Large intestine (tissue), 3 donors: Measurements from ENCODE around the gene FOXD3. TPM values are rescaled to one million over a fixed set of nuclear protein-coding genes. Genes with fewer than 3 reads are reported as not detected.
A peak's percentile ranks its signal among the peaks of the same experiment; 100 is the strongest.

Experiments
- DNase-seq, 2 donors: peaks; one replicate each; pipeline versions ENCODE4 v3.0.0 to v3.0.0-alpha.2; 2013
- H3K27ac ChIP-seq: one replicate; pipeline ENCODE4 v1.5.1; 2013; ENCODE audit warnings: low read length
- H3K27me3 ChIP-seq: 2 replicates; pipeline ENCODE4 v1.6.1; 2013; ENCODE audit warnings: low read length; ENCODE audit not compliant: control insufficient read depth, insufficient read depth
- H3K36me3 ChIP-seq: 2 replicates; pipeline ENCODE4 v1.6.1; 2013; ENCODE audit warnings: low read length; ENCODE audit not compliant: control insufficient read depth, insufficient read depth
- H3K4me1 ChIP-seq: one replicate; pipeline ENCODE4 v1.6.1; 2013; ENCODE audit warnings: low read length; ENCODE audit not compliant: control insufficient read depth, insufficient read depth
- H3K4me3 ChIP-seq: one replicate; pipeline ENCODE4 v1.5.1; 2013; ENCODE audit warnings: low read length
- H3K9me3 ChIP-seq: one replicate; pipeline ENCODE4 v1.6.1; 2013; ENCODE audit warnings: mild to moderate bottlenecking, low read depth, low read length, moderate library complexity; ENCODE audit not compliant: control insufficient read depth
- WGBS: methylation state at CpG from one replicate; pipeline ENCODE4 v1.1.5; 2013; ENCODE audit warnings: low lambda C conversion rate; ENCODE audit not compliant: insufficient coverage; 5-methylcytosine and 5-hydroxymethylcytosine counted together
- polyA plus RNA-seq: library from polyadenylated mRNA; unstranded; fragments of 120-200 nt; gene quantifications from one replicate; pipeline ENCODE4 v1.2.1, GENCODE V29; 2013

Gene FOXD3
- polyA plus RNA-seq, 1 donor = 1.6 TPM

- H3K36me3 ChIP-seq = no peaks in the 10 kb centered on the region
- peaks cover 5% of the 10 kb centered on the region for H3K4me1 ChIP-seq
- peaks cover 91% of the 10 kb centered on the region for H3K27me3 ChIP-seq
- H3K27ac ChIP-seq = no peak overlapping the region
- 6% methylated on average over 6 of the region's 39 CpGs for WGBS
- H3K9me3 ChIP-seq = peaks cover 38% of the 10 kb centered on the region
- peak in 1 of 2 donors; percentile 16 for DNase-seq
- H3K4me3 ChIP-seq = no peak overlapping the region
Measured at GRCh38 chr1:63321066-63321784, 1.1 kb upstream of the FOXD3 start.

DNA sequence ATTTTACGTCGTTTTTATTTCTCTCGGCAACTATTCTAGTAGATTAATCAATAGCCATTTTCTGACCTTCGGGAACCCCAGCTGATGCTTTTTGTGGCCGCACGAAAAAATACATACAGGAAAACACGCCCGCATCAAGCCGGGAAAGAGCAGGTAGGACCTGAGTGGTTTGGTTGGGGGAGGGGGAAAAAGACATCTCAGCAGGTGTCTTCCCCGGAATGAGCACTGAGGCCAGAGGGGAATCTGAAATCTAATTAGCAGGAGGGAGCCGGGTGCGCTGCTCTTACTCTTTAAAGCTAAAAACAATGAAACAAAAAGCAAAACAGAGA, 618 bp upstream of the FOXD3 start:
- Histone ChIP-seq H3K27me3 (peaks cover 91% of the 10 kb centered on the region), H3K36me3 (no peaks in the 10 kb centered on the region), H3K27ac (no peak overlapping the region), H3K4me1 (peaks cover 5% of the 10 kb centered on the region), H3K4me3 (no peak overlapping the region), H3K9me3 (peaks cover 38% of the 10 kb centered on the region)
- DNase-seq = no peak
- WGBS = 3% methylated on average over 4 of the region's 12 CpGs

DNA sequence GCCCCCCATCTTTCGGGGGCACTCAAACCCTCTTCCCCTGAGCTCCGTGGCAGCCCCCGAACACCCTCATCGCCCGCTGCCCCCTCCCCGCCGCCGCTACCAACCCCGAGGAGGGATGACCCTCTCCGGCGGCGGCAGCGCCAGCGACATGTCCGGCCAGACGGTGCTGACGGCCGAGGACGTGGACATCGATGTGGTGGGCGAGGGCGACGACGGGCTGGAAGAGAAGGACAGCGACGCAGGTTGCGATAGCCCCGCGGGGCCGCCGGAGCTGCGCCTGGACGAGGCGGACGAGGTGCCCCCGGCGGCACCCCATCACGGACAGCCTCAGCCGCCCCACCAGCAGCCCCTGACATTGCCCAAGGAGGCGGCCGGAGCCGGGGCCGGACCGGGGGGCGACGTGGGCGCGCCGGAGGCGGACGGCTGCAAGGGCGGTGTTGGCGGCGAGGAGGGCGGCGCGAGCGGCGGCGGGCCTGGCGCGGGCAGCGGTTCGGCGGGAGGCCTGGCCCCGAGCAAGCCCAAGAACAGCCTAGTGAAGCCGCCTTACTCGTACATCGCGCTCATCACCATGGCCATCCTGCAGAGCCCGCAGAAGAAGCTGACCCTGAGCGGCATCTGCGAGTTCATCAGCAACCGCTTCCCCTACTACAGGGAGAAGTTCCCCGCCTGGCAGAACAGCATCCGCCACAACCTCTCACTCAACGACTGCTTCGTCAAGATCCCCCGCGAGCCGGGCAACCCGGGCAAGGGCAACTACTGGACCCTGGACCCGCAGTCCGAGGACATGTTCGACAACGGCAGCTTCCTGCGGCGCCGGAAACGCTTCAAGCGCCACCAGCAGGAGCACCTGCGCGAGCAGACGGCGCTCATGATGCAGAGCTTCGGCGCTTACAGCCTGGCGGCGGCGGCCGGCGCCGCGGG, 837 bp downstream of the FOXD3 start:
- peak overlapping the region; percentile 8 for H3K4me3 ChIP-seq
- peaks cover 91% of the 10 kb centered on the region for H3K27me3 ChIP-seq
- no peaks in the 10 kb centered on the region for H3K36me3 ChIP-seq
- peak; percentile 38 to 69 for DNase-seq
- no CpG with 5 or more reads among the region's 104 CpGs for WGBS
- H3K27ac ChIP-seq = no peak overlapping the region
- peaks cover 30% of the 10 kb centered on the region for H3K9me3 ChIP-seq
- H3K4me1 ChIP-seq = peaks cover 5% of the 10 kb centered on the region

- DNase-seq = peak in 1 of 2 donors; percentile 15
- H3K36me3 ChIP-seq = no peaks in the 10 kb centered on the region
- peaks cover 30% of the 10 kb centered on the region for H3K9me3 ChIP-seq
- WGBS = no CpG with 5 or more reads among the region's 114 CpGs
- peaks cover 5% of the 10 kb centered on the region for H3K4me1 ChIP-seq
- H3K27ac ChIP-seq = no peak overlapping the region
- H3K4me3 ChIP-seq = no peak overlapping the region
- H3K27me3 ChIP-seq = peaks cover 91% of the 10 kb centered on the region
Measured at GRCh38 chr1:63323865-63324778, 1.8 kb downstream of the FOXD3 start.

DNA sequence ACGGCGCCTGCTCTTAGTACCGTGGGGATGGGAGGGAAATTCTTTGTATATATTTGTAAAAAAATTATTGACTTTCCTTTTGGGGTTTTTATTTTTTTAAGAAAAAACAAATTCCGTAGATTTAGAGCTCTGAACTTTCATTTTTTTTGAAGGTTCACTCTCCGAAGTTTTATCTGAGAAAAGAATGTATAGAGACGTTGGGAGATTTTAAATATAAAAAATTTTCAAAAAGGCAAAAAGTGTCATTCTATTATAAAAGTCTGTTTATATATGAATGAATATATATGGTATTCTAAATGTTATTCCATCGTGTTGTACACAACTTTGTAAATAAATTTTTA, 2.4 kb downstream of the FOXD3 start:
- Histone ChIP-seq H3K4me1 (peaks cover 6% of the 10 kb centered on the region), H3K27ac (no peak overlapping the region), H3K9me3 (peaks cover 29% of the 10 kb centered on the region), H3K36me3 (no peaks in the 10 kb centered on the region), H3K4me3 (no peak overlapping the region), H3K27me3 (peaks cover 91% of the 10 kb centered on the region)
- 10% methylated on average over 4 of the region's 7 CpGs for WGBS
- DNase-seq = no peak

- peaks cover 13% of the 10 kb centered on the region for H3K4me1 ChIP-seq
- H3K27ac ChIP-seq = no peak overlapping the region
- WGBS = 14% methylated on average over 2 of the region's 2 CpGs
- no peaks in the 10 kb centered on the region for H3K36me3 ChIP-seq
- H3K9me3 ChIP-seq = peaks cover 28% of the 10 kb centered on the region
- no peak overlapping the region for H3K4me3 ChIP-seq
- H3K27me3 ChIP-seq = peaks cover 91% of the 10 kb centered on the region
- no peak for DNase-seq
Measured at GRCh38 chr1:63325279-63325985, 3.1 kb downstream of the FOXD3 start.

DNA sequence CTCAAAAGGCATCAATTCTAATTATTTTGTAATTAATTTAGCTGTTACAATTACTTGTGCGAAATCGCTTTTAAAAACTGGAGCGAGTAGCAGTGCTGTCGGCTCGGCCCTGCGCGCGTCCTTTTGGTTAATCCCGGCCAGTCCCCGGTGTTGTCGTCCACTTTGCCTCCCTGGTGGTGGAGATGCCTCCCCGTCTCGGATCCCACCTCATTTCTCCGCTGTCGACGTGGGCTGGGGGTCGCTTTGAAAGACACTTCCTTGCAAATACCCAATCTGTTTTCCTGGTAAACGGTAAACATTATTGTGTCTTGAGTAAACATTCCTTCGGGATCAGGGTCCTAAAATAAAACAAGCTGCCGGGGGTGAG, 3.7 kb downstream of the FOXD3 start:
- Histone ChIP-seq H3K4me3 (no peak overlapping the region), H3K9me3 (peaks cover 25% of the 10 kb centered on the region), H3K36me3 (no peaks in the 10 kb centered on the region), H3K4me1 (peaks cover 13% of the 10 kb centered on the region), H3K27me3 (peaks cover 91% of the 10 kb centered on the region), H3K27ac (no peak overlapping the region)
- no peak for DNase-seq
- no CpG with 5 or more reads among the region's 20 CpGs for WGBS

DNA sequence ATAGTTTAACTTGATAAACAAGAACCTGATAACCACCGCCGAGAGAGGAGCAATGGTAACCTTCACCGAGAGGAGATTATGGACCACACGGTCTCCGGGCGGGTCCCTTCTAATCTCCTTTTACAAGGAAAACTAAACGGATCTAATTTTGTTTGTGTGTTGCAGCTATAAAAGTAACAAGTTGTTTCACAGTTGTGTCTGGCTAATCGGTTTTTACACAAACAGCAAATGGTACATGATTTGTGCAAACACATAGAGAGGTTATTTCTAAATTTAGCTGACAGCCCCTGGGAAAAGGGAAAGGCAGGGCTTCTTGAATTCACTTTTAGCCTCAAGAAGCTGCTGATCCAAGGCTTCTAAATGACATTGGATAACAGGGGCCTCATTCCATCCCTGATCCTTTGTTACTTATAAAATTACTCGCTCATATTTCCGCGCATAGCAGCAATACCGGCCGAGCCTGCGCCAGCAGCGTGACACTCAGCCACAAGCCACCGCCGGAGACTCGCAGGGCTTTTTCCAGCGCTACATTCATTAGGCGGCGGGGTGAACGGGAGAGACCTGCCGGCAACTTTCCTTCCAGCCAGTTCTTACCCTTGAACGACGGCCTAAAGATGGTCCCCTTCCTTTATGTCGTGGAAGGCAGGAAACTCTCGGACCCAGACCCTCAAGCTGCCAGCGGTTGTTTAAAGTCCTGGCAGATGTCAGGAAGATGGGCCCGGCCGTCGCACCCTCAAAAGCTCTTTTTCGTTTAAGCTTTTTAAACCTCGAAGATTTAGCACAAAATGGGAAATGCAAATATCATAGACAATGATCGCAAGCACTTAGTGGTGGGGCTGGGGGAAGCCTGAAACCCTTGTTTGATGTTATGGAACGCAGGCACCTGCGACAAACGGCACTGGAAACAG, 4.4 kb downstream of the FOXD3 start:
- peaks cover 22% of the 10 kb centered on the region for H3K9me3 ChIP-seq
- WGBS = no CpG with 5 or more reads among the region's 37 CpGs
- peak in 1 of 2 donors; percentile 39 for DNase-seq

DNA sequence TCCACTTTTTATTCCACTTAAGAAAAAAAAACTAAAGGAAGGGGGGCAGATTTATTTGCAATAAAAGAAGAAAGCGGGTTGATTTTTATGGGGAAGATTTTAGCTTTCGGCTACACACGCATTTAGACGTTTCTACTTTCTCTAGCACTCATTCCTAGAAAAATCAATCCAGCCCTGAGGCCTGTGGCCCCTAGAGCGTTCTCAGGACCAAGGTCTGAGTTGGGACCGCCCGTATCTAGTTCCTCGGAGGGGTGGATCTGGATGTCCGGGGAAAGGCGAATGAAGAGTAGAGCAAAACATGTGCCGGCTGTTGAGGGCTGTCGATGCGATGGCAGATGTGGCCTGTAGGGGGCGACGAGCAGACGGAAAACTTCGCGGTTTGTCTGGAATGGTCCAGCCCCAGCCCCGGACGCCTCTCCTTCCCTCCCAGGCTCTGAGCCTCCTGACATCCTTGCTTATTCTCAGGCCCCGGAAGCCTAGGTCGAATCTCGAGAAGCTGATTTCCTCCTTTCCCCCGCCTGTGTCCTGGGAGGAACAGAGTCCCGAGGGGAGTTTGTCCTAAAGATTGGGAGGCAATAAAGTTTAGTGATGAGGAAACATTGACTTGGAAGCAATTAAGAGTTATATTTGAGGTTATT, 5.2 kb downstream of the FOXD3 start:
- H3K27ac ChIP-seq = no peak overlapping the region

More for the DNA sequence above, 4.4 kb downstream of the FOXD3 start:
- Histone ChIP-seq H3K27me3 (peaks cover 90% of the 10 kb centered on the region), H3K27ac (no peak overlapping the region), H3K36me3 (no peaks in the 10 kb centered on the region), H3K4me1 (peaks cover 13% of the 10 kb centered on the region), H3K4me3 (no peak overlapping the region)

More for the DNA sequence above, 5.2 kb downstream of the FOXD3 start:
- no CpG with 5 or more reads among the region's 25 CpGs for WGBS
- DNase-seq = peak; percentile 48 to 65
- Histone ChIP-seq H3K27me3 (peaks cover 88% of the 10 kb centered on the region), H3K9me3 (peaks cover 17% of the 10 kb centered on the region), H3K4me3 (no peak overlapping the region), H3K36me3 (no peaks in the 10 kb centered on the region), H3K4me1 (peaks cover 10% of the 10 kb centered on the region)
